Adipocyte (in vitro differentiated cells): ENCODE measurements around the gene PPM1B.
"Not testable (repeated sequence)": the region's sequence is repeated elsewhere in the genome, so short reads cannot be mapped to it uniquely, and the experiment has no call there.

Source experiments
- DNase-seq: peaks from one replicate; pipeline ENCODE4 v3.0.0-alpha.2; 2015; ENCODE audit warnings: low read depth
- H3K27me3 ChIP-seq: replicated peaks from 2 replicates; pipeline ENCODE4 v1.7.0; 2013; ENCODE audit warnings: mild to moderate bottlenecking, low read length, moderate library complexity; ENCODE audit not compliant: control insufficient read depth, insufficient read depth
- H3K36me3 ChIP-seq: 2 replicates; pipeline ENCODE4 v1.7.0; 2013; ENCODE audit warnings: low read length, mild to moderate bottlenecking, moderate library complexity; ENCODE audit not compliant: control insufficient read depth, insufficient read depth, severe bottlenecking
- H3K4me1 ChIP-seq: 2 replicates; pipeline ENCODE4 v1.7.0; 2013; ENCODE audit warnings: mild to moderate bottlenecking, low read length, moderate library complexity; ENCODE audit not compliant: control insufficient read depth, insufficient read depth
- H3K4me3 ChIP-seq: 2 replicates; pipeline ENCODE4 v1.7.0; 2013; ENCODE audit warnings: mild to moderate bottlenecking, low read length, moderate library complexity
- H3K9ac ChIP-seq: 2 replicates; pipeline ENCODE4 v1.7.0; 2013; ENCODE audit warnings: mild to moderate bottlenecking, low read length, moderate library complexity
- H3K9me3 ChIP-seq: 2 replicates; pipeline ENCODE4 v1.7.0; 2013; ENCODE audit warnings: mild to moderate bottlenecking, low read length, moderate library complexity; ENCODE audit not compliant: control insufficient read depth

PPM1B gene

GRCh38 chr2:44164617-44165016 lies 4.1 kb upstream of the PPM1B start:
- Histone ChIP-seq H3K27me3 (no peaks in the 10 kb centered on the region), H3K4me1 (peaks cover 3% of the 10 kb centered on the region), H3K4me3 (no peak overlapping the region), H3K9ac (no peak overlapping the region), H3K36me3 (no peaks in the 10 kb centered on the region), H3K9me3 (peaks cover 4% of the 10 kb centered on the region)
- DNase-seq, result no peak

GRCh38 chr2:44166096-44166495 lies 2.6 kb upstream of the PPM1B start:
- Histone ChIP-seq H3K9me3 (peaks cover 4% of the 10 kb centered on the region), H3K36me3 (no peaks in the 10 kb centered on the region), H3K4me3 (no peak overlapping the region), H3K4me1 (peaks cover 8% of the 10 kb centered on the region), H3K9ac (no peak overlapping the region), H3K27me3 (no peaks in the 10 kb centered on the region)
- no peak for DNase-seq

- Histone ChIP-seq H3K4me1 (peaks cover 21% of the 10 kb centered on the region), H3K9ac (peak overlapping the region; percentile 89), H3K27me3 (no peaks in the 10 kb centered on the region), H3K36me3 (no peaks in the 10 kb centered on the region), H3K4me3 (peak overlapping the region; percentile 94), H3K9me3 (peaks cover 4% of the 10 kb centered on the region)
- no peak for DNase-seq
Observed at GRCh38 chr2:44167311-44167907, 1.3 kb upstream of the PPM1B start.

- DNase-seq, result peak; percentile 100
- Histone ChIP-seq H3K36me3 (no peaks in the 10 kb centered on the region), H3K9me3 (peaks cover 4% of the 10 kb centered on the region), H3K27me3 (no peaks in the 10 kb centered on the region), H3K9ac (peak overlapping the region; percentile 89), H3K4me3 (peak overlapping the region; percentile 94), H3K4me1 (peaks cover 24% of the 10 kb centered on the region)
Observed at GRCh38 chr2:44167908-44168680, 581 bp upstream of the PPM1B start.

- H3K4me3 ChIP-seq, result peak overlapping the region; percentile 98
- peaks cover 4% of the 10 kb centered on the region for H3K9me3 ChIP-seq
- H3K4me1 ChIP-seq, result peaks cover 30% of the 10 kb centered on the region
- no peaks in the 10 kb centered on the region for H3K27me3 ChIP-seq
- peak; percentile 60 for DNase-seq
- peak overlapping the region; percentile 96 for H3K9ac ChIP-seq
- H3K36me3 ChIP-seq, result no peaks in the 10 kb centered on the region
Observed at GRCh38 chr2:44169155-44169898, 652 bp downstream of the PPM1B start.

- H3K4me3 ChIP-seq, result peak overlapping the region; percentile 98
- peak; percentile 80 for DNase-seq
- peak overlapping the region; percentile 96 for H3K9ac ChIP-seq
- no peaks in the 10 kb centered on the region for H3K27me3 ChIP-seq
- no peaks in the 10 kb centered on the region for H3K36me3 ChIP-seq
- H3K9me3 ChIP-seq, result no peaks in the 10 kb centered on the region
- H3K4me1 ChIP-seq, result peaks cover 30% of the 10 kb centered on the region
Observed at GRCh38 chr2:44170311-44170717, 1.6 kb downstream of the PPM1B start.

GRCh38 chr2:44171018-44171417 lies 2.3 kb downstream of the PPM1B start:
- Histone ChIP-seq H3K9ac (peak overlapping the region; percentile 96), H3K36me3 (no peaks in the 10 kb centered on the region), H3K4me1 (peaks cover 30% of the 10 kb centered on the region), H3K9me3 (no peaks in the 10 kb centered on the region), H3K4me3 (peak overlapping the region; percentile 98), H3K27me3 (no peaks in the 10 kb centered on the region)
- DNase-seq, result peak; percentile 63

- peak overlapping the region; percentile 96 for H3K9ac ChIP-seq
- peak overlapping the region; percentile 98 for H3K4me3 ChIP-seq
- H3K36me3 ChIP-seq, H3K9me3 ChIP-seq, DNase-seq, H3K27me3 ChIP-seq: not testable (repeated sequence)
- peaks cover 30% of the 10 kb centered on the region for H3K4me1 ChIP-seq
Observed at GRCh38 chr2:44171442-44171841, 2.8 kb downstream of the PPM1B start.

GRCh38 chr2:44172576-44172975 lies 3.9 kb downstream of the PPM1B start:
- Histone ChIP-seq H3K4me3 (no peak overlapping the region), H3K9ac (no peak overlapping the region), H3K9me3 (no peaks in the 10 kb centered on the region), H3K27me3 (no peaks in the 10 kb centered on the region), H3K36me3 (no peaks in the 10 kb centered on the region), H3K4me1 (peaks cover 33% of the 10 kb centered on the region)
- DNase-seq, result no peak

- no peaks in the 10 kb centered on the region for H3K9me3 ChIP-seq
- no peak overlapping the region for H3K4me3 ChIP-seq
- H3K9ac ChIP-seq, result no peak overlapping the region
- no peaks in the 10 kb centered on the region for H3K27me3 ChIP-seq
- H3K36me3 ChIP-seq, result no peaks in the 10 kb centered on the region
- no peak for DNase-seq
- peaks cover 31% of the 10 kb centered on the region for H3K4me1 ChIP-seq
Observed at GRCh38 chr2:44178950-44179349, 10.3 kb downstream of the PPM1B start.

- Histone ChIP-seq H3K9ac (no peak overlapping the region), H3K27me3 (no peaks in the 10 kb centered on the region), H3K4me1 (peaks cover 37% of the 10 kb centered on the region), H3K9me3 (no peaks in the 10 kb centered on the region), H3K36me3 (no peaks in the 10 kb centered on the region), H3K4me3 (no peak overlapping the region)
- DNase-seq, result no peak
Observed at GRCh38 chr2:44181648-44182047, 13.0 kb downstream of the PPM1B start.
